Activated gamma-delta T cell treated with anti-CD3 and anti-CD28 coated beads, Interleukin-2, amount 50 U/mL, for 16 hours (primary cell): Measurements from ENCODE around the gene KCNC3.

Source experiments
- DNase-seq: peaks from one replicate; pipeline ENCODE4 v3.0.0-alpha.2; 2020; ENCODE audit warnings: low read depth

KCNC3 gene

GRCh38 chr19:50329146-50329925 lies at the start of gene KCNC3:
Gene KCNC3, minus strand, starts transcription at chr19:50329377. Its CDS starts 295 bp downstream, at chr19:50329082.
- peak; percentile 57 for DNase-seq

GRCh38 chr19:50378863-50379236 lies 49.7 kb upstream of the KCNC3 start:
- DNase-seq = no peak

DNA sequence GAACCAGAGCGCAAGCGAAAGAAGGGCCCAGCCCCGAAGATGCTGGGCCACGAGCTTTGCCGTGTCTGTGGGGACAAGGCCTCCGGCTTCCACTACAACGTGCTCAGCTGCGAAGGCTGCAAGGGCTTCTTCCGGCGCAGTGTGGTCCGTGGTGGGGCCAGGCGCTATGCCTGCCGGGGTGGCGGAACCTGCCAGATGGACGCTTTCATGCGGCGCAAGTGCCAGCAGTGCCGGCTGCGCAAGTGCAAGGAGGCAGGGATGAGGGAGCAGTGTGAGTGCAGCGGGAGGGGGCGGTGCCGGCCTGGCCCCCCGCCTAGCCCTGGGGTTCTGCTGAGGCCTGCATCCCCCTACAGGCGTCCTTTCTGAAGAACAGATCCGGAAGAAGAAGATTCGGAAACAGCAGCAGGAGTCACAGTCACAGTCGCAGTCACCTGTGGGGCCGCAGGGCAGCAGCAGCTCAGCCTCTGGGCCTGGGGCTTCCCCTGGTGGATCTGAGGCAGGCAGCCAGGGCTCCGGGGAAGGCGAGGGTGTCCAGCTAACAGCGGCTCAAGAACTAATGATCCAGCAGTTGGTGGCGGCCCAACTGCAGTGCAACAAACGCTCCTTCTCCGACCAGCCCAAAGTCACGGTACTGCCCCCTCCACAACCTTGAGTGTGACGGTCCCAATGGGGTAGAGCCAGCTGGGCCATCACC lies 49.1 kb upstream of the KCNC3 start:
- DNase-seq = no peak

DNA sequence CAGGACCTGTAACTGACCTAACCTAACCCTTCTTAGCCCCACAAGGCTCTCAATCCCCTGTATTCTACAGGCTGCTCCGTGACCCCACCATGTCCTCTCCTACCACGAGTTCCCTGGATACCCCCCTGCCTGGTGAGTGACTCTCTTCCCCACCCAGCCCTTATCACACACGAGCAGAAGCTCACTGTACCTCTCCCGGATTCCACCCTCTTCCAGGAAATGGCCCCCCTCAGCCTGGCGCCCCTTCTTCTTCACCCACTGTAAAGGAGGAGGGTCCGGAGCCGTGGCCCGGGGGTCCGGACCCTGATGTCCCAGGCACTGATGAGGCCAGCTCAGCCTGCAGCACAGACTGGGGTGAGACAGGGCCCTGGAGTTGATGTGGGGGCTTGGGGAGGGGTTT lies 48.3 kb upstream of the KCNC3 start:
- DNase-seq = no peak

GRCh38 chr19:50377051-50377461 lies 47.9 kb upstream of the KCNC3 start:
- DNase-seq = no peak

DNA sequence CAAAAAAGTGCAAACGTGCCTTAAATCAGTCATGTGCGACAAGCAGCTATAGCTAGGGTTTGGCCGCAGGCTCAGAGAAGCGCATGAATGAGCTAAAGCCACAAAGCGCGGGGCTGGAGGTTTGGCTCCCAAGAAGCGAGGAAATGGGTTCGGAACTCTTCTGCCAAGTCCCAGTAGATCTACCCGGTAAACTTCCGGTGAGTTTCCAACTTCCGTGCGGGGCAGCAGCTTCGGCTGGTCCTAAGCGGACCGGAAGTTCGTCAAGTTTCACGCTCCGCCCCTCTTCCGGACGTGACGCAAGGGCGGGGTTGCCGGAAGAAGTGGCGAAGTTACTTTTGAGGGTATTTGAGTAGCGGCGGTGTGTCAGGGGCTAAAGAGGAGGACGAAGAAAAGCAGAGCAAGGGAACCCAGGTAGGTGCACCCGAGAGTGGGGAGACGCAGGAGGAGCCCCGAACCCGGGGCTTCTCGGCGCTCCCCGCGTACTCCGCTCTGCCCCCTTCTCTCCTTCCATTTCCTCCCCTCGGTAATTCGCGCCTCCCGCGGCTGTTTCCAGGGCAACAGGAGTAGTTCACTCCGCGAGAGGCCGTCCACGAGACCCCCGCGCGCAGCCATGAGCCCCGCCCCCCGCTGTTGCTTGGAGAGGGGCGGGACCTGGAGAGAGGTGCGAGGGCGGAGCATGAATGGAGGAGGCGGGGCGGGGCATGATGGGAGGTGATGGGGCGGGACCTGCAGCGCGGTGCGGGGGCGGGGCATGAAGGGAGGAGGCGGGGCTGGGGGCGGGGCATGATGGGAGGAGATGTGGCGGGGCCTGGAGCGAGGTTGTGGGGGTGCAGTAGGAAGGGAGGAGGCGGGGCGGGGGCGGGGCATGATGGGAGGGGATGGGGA lies 47.2 kb upstream of the KCNC3 start, which contains the start of gene NR1H2:
TSS of gene NR1H2 (plus strand) at position 292 of the 885 bp plus-strand sequence. CDS start 1,149 bp downstream, outside the sequence.
- DNase-seq = peak; percentile 92

- no peak for DNase-seq
Observed at GRCh38 chr19:50371914-50372475, 42.8 kb upstream of the KCNC3 start.

DNA sequence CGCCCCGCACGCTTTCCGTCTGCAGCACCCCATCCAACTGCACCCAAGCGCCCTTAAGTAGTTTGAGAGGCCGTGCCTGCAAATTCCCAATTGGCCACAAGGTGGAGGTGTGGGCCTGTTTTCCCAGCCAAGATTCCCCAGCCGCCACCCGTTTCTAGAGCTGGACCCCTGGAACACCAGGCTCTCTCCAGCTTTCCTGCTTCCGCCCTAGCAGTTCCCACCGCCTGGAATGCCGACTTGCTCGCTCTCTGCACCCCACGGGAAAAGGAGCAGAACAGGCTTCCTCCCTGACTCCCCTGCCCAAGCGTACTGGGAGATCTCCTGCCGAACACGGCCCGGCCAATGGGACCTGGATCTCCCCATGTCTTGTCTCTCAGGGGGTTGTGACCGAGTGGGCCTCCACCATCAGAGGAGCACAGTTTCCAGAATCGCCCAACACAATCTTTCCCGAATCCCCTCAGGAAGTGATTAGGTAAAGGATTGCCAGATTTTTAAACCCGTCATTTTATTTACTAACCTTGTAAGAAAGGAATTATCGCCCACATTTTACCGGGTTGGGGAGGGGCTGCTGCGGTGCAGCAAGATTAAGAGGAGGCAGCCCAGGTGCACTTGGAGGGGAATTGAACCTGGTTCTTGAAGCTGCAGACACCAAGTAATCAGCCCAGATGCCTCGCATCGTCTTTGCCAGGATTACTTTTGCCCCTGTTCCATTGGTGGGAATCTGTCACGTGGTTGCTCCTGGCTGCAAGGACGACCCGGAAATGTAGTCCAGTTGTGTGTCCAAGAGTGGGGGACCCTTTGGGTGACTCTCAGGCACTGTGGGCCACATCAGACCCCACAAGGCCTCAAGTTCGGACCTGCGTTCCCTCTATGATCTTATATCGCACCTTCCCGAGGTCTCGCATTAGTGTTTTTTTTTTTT lies 39.7 kb upstream of the KCNC3 start:
- peak; percentile 63 for DNase-seq

GRCh38 chr19:50365434-50366306 lies 36.5 kb upstream of the KCNC3 start, which contains the start of gene NAPSA:
Gene NAPSA, minus strand, starts transcription at chr19:50365639. Its CDS starts 18 bp downstream, at chr19:50365621.
- DNase-seq = no peak

DNA sequence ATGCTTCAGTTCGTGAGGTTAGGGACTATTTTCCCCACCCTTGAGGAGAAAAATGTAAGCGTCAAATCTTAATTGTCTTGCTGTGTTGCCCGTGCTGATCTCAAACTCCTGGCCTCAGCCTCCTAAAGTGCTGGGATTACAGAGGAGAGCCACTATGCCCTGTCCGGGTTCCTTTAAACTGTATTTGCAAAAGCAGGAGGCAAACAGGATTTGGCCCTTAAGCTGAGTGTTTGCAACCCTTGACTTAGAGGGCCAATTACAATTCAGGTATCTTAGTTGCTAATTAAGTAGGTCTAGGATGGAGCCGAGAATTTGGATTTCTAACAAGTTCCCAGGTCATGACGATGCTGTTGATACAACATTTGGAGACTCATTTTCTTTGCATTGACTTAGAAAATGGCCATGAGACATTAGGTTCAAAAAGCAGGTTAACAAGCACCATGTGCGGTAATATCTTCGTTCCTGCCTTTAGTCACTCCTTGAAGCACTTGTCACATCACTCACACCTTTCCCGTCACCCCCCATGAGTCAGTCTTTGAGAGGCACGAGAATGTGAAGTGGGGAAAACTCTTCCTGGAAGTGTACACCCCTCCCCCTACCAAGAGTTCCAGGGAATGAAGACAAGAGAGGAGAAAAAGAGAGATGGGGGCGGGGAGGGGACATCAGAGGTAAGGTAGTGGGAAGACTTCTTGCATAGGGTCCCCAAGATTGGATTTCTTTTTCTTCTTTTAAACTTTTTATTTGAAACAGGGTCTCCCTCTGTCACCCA lies 33.7 kb upstream of the KCNC3 start:
- DNase-seq = no peak

GRCh38 chr19:50362030-50362412 lies 32.8 kb upstream of the KCNC3 start:
- no peak for DNase-seq

GRCh38 chr19:50361290-50362029 lies 32.3 kb upstream of the KCNC3 start:
- no peak for DNase-seq

DNA sequence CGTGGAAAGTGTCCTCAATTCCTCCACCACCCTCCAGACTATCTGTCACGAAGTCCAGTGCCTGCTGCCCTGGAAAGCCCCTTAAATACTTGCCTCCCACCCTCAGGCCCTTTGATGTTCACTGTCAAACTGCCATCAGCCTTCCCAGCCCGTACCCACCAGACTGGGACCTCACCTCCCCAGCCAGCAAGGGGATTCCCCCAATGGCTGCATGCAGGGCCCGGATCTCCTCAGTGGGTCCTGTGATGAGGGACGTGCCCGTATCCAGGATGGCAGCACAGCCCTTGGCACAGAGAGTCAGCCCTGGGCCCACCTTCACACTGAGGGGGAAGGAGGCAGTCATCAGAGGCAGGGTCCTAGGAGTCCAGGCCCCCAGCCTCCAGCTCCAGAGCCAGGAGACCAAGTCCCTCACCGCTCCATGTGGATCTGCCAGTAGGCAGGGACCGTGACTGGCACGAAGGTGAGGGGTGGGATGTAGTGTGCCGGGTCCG lies 30.2 kb upstream of the KCNC3 start:
- no peak for DNase-seq

- DNase-seq = peak; percentile 56
Observed at GRCh38 chr19:50358483-50359327, 29.5 kb upstream of the KCNC3 start.

DNA sequence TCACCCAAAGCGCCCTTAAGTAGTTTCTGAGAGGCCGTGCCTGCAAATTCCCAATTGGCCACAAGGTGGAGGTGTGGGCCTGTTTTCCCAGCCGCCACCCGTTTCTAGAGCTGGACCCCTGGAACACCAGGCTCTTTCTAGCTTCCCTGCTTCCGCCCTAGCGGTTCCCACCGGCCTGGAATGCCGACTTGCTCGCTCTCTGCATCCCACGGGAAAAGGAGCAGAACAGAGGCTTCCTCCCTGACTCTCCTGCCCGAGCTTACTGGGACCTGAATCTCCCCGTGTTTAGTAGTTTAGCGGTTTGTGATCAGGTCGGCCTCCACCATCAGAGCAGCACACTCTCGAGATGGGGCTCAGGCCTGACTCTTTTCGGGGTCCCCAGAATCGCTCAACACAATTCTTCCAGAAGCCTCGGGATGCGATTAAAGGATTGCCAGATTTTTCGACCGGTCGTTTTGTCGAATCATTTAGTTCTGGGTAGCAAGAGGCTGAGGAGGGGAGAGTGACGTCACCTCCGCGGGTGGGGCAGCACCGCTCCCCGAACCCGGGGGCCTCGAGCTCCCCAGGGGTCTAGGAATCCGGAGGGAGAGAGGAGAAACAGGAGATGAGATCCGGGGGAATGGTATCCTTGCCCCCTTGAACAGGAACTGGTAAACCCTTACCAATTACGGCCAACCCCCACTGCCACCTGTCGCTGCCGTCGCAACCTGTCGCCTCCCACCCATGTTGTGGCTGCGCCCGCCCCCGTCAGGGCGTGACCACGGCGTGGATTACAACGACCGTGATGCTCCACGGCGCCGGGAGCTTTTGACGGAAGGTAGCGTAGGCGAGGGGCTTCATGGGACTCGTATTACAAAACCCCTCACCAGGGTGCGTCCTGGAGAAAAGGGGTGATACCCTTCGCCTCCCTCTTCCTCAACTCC lies 28.3 kb upstream of the KCNC3 start:
- DNase-seq = peak; percentile 83

- no peak for DNase-seq
Observed at GRCh38 chr19:50356691-50357177, 27.6 kb upstream of the KCNC3 start.
